DMS 273 (cell line): Measurements from ENCODE around the gene PPP1R11.
"Not testable (repeated sequence)": the region's sequence is repeated elsewhere in the genome, so short reads cannot be mapped to it uniquely, and the experiment has no call there.

Experiments used
- DNase-seq: peaks from one replicate; lab custom pipeline; 2025; ENCODE audit not compliant: unreplicated experiment; lab: John Stamatoyannopoulos, UW

The PPP1R11 gene, protein sequence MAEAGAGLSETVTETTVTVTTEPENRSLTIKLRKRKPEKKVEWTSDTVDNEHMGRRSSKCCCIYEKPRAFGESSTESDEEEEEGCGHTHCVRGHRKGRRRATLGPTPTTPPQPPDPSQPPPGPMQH

DNA sequence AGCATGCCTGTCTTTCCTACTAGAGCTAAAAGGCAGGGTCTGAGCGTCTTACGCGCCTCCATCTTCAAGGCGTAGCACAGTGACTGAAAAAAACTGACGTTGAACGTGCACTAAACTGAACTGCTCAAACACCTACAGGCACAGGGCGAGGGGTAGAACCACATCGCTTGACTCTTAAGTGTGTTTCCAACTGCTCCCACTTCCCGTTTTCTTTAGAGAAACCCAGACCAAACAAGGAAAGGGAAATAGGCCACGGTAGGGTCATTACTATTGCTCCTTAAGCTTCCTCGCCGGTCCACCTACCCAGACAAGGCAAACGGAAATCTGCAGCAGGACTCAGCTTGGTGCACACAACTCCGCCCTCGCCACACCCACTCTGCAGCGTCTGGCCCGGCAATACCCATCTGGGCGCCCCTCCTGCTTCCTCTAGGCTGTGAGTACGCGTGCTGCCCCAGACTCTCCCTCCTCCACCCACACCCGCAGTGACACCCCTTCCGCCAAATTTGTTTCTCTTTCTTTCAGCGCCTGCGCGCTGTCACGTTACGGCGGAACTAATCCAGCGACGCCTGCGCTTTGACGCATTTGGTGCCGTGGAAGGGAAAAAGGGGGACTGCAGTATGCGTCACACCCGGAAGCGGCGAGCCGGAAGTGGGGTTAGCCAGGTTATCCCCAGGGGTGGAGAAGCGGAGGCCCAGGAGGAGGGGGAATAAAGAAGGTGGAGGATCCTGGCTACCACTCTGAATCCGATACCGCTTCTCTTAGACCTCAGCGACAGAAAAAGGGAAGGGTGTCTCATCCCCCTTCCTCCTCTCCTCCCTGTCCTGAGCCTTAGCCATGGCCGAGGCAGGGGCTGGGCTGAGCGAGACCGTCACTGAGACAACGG is at the start of gene PPP1R11:
TSS of gene PPP1R11 (plus strand) at position 622 of the 883 bp plus-strand sequence. CDS start at position 835, 213 bp downstream.
- peak; percentile 100 for DNase-seq

DNA sequence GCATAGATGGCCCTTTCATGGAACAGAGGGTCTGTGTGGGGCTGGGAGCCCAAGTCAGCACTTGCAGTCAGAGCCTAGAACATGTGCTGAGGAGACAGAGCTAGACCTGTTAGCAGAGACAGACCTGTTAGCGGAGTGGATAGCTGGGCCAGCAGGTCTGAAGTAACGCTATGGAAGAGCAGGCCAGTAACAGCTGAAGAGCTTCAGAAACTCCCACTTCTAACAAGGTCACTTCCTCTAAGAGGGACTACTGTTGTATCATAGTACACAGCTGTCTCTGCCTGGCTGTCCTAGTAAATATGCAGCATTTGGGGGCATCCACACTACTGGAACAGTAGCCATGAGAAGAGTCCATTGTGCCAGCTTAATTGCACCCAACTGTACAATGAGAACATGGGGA is 47.2 kb upstream of the PPP1R11 start:
- no peak for DNase-seq

DNA sequence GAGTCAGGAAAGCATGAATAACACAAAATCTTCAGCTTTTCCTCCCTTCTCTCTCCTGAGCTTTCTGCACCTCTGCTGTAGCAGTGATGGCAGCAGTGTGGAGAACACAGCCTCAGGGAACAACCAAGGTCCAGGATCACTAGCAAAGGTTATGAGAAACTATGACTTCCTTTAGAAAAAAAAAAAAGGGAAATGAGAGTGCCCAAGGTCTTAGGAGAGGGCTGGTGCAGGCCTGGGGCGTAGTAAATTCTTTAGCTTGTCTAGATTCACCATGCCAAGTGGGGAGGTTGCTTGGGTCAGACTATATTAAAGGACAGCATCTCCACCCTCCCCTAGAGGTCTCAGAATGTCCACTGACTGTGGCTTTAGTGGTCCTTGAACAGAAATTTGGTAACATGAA is 46.4 kb upstream of the PPP1R11 start:
- DNase-seq, result no peak

DNA sequence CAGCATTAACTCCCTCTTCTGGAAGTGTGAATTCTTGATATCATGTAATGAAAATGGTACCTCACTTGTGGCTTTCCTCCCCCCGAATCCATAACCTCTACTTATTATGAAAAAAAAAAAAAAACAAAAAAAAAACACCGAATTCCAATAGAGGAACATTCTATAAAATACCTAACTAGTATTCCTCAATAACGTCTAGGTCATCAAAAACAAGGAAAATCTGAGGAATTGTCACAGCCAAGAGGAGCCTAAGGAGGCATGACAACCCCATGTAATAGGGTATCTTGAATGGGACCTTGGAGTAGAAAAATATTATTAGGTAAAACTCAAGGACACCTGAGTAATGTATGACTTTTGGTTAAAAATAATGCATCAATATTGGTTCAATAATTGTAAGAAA is 44.8 kb upstream of the PPP1R11 start:
- DNase-seq, result no peak

DNA sequence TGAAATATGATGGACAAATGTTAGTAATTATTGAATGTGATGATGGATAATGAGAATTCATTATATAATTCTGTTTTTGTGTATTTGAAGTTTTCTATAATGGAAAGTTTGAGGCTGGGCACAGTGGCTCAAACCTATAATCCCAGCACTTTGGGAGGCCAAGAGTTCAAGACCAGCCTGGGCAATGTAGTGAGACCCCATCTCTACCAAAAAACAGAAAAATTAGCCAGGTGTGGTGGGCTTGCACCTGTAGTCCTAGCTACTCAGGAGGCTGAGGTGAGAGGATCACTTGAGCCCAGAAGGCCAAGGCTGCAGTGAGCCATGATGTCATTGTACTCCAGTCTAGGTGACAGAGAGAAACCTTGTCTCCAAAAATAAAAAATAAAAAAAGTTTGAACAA is 44.3 kb upstream of the PPP1R11 start:
- DNase-seq, result not testable (repeated sequence)

DNA sequence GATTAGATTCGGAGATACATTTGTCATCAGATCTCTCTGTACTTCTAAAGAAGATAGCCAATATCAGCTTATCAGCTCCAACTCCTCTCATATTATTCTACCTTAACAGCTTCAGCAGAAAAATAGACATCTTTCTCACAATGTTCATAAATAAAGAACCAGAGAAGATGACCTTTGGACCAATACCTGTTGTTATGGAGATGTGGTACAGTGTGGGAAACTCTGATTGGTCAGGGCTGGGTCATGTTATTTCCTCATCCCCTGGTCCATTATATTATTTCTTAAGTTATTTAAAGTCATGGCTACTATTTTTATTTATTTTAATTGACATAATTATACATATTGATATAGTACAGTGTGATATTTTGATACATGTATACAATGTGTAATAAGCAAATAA is 41.8 kb upstream of the PPP1R11 start:
- DNase-seq, result no peak

DNA sequence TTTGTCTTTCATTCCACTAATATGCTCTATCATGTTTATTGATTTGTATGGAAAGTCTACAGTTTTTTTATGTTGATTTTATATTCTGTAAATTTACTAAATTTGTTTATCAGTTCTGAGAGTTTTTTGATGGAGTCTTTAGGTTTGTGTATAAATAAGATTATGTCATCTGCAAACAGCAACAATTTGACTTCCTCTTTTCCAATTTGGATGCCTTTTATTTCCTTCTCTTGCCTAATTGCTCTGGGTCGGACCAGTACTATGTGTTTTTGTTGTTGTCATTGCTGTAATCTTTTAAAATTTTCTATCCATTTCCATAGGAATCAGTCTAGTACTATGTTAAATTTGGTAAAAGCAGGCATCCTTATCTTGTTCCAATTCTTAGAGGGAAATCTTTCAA is 37.4 kb upstream of the PPP1R11 start:
- DNase-seq, result no peak

DNA sequence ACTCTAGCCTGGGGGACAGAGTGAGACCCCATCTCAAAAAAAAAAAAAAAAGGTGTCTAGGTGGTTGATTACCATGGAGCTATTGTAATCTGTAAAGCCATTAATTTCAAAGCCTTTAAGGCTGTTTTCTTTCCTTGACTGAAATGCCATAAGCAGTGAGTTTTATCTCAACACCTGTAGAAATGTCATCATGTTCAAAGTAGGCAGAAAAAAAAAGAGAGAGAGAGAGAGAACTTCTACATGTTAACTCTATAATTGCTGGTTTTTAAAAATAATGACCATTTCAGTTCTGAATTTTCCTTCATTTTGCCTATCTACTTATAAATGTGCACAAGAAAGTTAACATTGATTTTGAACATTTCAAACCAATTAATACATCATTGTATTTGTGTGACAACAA is 35.6 kb upstream of the PPP1R11 start:
- no peak for DNase-seq

DNA sequence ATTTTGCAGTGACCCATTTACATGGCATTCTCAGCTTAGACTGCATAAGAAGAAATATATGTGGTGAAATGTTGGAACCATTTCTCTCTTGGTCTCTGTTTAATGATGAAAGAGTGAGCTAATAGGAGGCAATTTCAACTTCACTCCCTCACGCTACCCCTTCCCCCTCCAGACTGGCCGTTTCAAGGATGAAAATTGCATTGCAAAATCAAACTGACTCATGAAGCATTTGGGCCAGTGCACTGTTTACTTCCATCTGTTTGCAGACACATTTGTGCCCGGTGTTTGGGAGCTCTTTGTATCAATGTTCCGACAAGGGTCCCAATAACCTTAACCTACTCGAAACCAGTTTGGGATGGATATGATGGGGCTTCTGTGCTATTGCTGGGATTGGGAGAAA is 33.6 kb upstream of the PPP1R11 start:
- DNase-seq, result not testable (repeated sequence)

DNA sequence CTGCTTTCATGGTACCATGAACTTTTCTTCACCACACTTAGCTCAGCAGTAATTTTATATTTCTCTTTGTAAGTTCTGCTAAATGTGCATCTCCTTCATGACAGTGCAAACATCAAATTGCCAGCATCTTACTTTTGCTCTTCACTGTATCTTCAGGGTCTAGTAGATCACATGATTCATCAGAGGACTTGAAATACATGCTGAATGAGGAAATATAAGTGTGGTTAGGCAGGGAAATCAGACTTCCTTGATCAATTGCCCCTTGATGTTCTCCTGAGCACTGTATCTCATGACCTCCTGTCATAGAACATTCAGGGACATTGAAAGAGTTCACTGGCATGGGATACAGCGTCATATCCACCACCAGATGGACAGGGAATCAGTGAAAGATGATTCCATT is 31.2 kb upstream of the PPP1R11 start:
- DNase-seq, result no peak

DNA sequence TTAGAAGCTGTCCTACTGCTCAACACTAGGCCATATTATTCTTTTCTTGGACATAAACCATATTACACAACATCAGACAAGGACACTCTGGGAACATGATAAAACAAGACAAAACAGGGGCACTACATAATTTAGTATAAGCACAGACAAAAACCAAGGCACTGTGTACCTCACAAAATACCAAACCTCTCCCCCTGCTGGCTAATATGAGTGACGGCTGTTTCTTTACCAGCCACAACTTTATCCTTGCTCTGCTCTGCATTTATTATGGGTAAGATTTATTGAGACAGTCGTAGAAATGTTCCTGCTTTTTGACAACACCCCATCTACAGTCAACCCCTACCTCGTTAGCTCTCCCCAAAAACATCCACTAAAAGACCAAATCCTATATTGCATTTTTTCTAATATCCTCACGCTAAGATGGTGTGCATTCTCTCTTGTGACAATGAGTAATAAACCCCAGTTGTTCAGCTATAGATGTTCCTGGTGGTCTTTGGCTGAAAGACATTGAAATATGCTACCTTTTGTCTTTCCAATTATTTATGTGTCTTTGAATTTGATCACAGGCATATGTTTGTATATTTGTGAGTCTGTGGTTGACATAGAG is 29.7 kb upstream of the PPP1R11 start:
- peak; percentile 50 for DNase-seq

DNA sequence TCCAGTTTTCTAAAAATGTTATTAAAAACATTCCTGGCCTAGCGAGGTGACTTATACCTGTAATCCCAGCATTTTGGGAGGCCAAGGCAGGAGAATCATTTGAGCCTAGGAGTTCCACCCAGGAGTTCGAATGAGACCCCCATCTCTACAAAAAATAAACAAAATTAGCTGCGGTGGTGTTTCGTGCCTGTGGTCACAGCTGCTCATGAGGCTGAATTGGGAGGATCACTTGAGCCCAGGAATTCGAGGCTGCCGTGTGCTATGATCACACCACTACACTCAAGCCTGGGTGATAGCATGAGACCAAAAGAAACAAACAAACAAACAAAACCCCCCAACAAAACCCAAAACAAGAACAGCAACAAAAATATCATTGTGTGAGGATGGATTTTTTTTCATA is 25.8 kb upstream of the PPP1R11 start:
- no peak for DNase-seq

DNA sequence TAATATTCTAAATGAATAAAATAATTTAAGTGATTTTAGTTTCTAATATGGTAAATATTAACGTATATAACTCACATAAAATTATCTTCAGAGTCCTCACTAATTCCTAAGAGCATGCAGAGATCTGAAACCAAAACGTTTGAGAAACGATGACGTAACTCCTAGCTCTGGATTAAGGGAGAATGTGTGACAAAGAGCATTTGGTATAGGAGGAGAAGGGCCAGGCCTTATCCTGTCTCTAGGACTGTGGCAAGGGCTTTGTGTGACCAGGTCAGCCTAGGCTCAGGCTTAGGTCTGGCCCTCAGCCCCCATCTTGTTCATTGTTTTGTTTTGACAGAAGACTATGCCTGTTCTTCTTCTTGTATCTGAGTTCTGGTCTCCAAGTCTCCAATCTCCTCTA is 25.2 kb upstream of the PPP1R11 start:
- DNase-seq, result no peak

DNA sequence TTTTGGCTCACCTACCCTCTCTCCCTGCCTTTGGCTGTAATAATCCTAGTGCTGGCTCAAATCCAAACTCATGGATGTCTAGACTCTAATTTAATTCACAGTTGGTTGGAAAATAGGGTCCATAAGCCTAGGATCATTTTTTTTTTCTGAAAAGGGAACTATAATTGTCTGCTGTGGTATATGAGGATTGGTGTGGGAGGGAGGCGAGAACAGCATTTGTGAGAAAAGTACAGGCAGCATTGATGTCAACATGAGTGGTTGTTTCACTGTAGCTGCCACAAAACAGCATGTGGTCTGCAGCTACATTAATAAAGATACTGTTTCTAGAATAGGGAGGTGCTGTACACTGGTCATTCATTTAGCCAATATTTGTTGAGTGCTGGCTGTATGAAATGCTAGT is 24.5 kb upstream of the PPP1R11 start:
- peak; percentile 33 for DNase-seq

DNA sequence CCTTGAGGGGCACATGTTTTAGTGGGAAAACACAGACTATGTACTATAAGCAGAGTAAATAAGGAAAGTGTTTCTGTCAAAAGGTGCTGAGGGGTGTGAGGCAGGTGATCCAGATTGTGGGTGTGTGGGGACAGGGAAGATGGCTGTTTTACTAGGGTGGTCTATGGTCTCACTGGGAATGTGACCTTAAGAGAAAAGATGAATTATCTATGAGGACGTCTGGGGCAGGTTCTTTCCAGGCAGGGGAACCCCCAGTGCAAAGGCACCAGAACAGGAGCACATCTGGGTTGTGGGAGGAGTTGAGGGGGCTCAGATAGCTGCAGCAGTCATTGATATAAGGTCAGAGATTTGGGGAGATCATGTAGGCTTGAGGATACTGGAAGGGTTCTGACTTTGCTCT is 24.1 kb upstream of the PPP1R11 start:
- DNase-seq, result no peak

DNA sequence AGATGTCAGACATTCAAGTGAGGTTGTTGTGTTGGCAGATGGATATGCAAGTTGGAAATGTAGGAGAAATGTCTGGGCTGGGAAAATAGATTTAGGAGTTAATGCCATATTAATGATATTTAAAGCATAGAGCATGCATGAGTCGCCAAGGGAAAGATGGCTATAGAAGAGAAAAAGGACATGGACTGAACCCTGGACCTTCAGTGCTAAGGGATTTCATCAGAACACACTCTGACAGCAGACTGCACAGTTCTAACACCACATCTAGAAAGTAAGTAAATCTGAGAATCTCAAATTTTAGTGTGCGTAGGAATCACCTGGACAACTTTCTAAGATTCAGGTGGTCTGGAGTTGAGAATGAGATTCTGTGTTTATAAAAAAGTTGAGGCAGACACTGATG is 23.3 kb upstream of the PPP1R11 start:
- no peak for DNase-seq

DNA sequence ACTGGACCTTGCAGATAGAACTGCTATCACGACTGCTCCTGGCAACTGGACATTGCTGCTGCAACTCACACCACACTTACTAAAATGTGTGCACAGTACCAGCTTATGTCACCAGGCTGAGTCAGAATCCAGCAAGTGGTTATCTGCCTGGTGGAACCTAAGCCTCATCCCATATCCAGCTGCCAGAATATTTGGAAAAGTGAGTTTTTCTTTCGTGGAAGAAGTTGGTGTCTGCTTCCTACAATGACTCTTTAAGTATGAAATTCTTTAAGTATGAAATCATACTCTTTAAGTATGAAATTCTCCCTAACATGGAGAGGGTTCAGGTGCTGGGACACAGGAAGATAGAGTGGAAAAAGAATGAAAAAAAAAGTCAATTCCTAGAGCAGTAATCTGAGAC is 22.4 kb upstream of the PPP1R11 start:
- DNase-seq, result peak; percentile 9

DNA sequence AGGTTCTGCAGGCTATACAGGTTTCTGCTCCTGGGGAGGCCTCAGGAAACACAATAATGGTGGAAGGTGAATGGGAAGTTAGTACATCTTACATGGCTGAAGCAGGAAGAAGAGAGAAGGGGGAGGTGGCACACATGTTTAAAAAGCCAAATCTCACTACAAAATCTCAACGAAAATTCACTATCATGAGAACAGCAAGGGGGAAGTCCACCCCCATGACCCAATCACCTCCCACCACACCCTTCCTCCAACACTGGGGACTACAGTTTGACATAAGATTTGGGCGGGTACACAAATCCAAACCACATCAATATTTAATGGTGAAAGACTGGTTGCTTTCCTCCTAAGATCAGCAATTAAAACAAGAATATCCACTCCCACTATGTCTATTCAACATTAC is 19.8 kb upstream of the PPP1R11 start:
- no peak for DNase-seq

DNA sequence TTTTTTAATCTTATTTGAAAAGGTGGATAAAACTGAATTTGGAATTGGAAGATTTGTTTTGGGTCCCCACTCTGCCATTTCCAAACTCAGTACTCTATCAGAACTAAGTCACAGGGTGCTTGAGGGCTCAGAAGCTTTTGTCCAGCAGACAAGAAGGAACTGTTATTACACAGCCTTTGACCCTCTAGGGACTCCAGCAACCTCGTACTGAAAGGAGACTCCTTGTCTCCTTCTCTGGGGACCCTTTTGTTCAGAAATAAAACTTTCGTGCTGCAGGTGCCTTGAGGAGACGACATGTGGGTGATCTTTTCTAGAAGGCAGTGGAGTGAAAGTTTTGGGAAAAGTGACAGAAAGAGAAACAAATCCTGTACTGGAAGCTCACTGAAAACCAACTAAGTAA is 13.3 kb upstream of the PPP1R11 start:
- DNase-seq, result no peak

DNA sequence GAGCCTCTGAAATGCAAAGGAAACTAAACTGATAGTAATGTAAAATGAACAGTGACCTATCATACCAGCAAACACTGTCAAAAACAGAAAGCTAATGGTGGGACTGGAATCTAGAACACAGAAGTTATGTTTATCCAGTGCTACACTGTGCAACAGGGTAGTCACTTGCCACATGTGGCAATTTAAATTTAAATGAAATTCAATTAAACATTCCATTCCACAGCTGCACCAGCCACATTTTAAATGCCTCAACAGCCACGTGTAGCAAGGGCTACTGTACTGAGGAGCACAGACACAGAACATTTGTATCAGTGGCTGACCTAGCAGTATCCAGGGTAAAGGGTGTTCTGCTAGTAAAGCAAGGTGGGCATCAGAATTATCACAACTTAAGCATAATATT is 11.5 kb upstream of the PPP1R11 start:
- no peak for DNase-seq

DNA sequence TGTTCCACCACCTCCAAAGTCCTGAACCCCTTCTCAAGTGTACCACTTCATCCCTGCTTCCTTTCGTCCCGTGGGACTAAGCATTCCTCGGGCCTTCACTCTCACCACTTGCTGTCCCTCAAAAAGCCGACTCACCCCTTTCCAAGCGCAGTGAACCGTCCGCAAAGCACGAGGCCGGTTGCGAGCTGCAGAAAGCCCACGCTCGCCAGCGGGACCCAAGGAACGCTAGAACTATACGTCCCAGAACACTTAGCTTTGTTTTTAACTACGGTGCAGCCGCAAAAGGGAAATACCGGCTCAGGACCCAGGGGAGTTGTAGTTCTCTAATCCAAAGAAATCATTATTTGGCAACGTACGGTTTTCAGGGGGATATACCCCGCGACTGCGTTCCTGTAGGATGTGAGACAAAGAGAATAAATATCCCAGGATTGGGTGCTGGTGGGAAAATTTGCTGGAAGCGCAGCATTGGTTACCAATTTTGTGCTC is 6.3 kb upstream of the PPP1R11 start:
- peak; percentile 80 for DNase-seq
